Esophagus muscularis mucosa (tissue), 4 donors: ENCODE measurements around the gene NOP10. TPM values are rescaled to one million over a fixed set of nuclear protein-coding genes. Genes with fewer than 3 reads are reported as not detected.

Source experiments
- DNase-seq: peaks from one replicate; pipeline ENCODE4 v3.0.0-alpha.2; 2017; ENCODE audit errors: extremely low spot score
- H3K27ac ChIP-seq, 4 donors: fragments of 200-600 bp; sonication (generic); replicated peaks in 1 of 4; 1 replicate in 3 of 4; 2 replicates in 1 of 4; pipeline ENCODE4 v1.5.1; 2016 to 2019; ENCODE audit warnings: mild to moderate bottlenecking in 1 of 4
- H3K27me3 ChIP-seq, 4 donors: fragments of 200-600 bp; sonication (generic); one replicate each; pipeline versions ENCODE4 v1.5.1 to v1.6.0; 2016 to 2019
- H3K36me3 ChIP-seq, 4 donors: fragments of 200-600 bp; sonication (generic); one replicate each; pipeline ENCODE4 v1.5.1; 2016 to 2019
- H3K4me1 ChIP-seq, 4 donors: fragments of 200-600 bp; sonication (generic); one replicate each; pipeline ENCODE4 v1.5.1; 2016 to 2019
- H3K4me3 ChIP-seq, 4 donors: fragments of 200-600 bp; sonication (generic); 1 replicate in 2 of 4; 2 replicates in 2 of 4; pipeline ENCODE4 v1.5.1; 2016 to 2019; ENCODE audit warnings: mild to moderate bottlenecking in 4 of 4, moderate library complexity in 1 of 4
- H3K9me3 ChIP-seq, 4 donors: fragments of 200-600 bp; sonication (generic); 1 replicate in 3 of 4; 2 replicates in 1 of 4; pipeline ENCODE4 v1.5.1; 2016 to 2019
- CTCF ChIP-seq, 3 experiments: fragments of 200-600 bp in 2 of 3; fragments of 450-650 bp in 1 of 3; sonication (generic) in 2 of 3; IDR thresholded peaks; one replicate each; pipeline ENCODE4 v1.5.1; 2017 to 2019; ENCODE audit warnings: antibody characterized with exemption in 3 of 3, mild to moderate bottlenecking in 2 of 3, moderate library complexity in 1 of 3
- EP300 ChIP-seq: sonication (generic); formaldehyde crosslinking; IDR thresholded peaks from one replicate; pipeline ENCODE4 v1.6.1; 2017; ENCODE audit warnings: antibody characterized with exemption
- POLR2A ChIP-seq: fragments of 450-650 bp; IDR thresholded peaks from one replicate; pipeline ENCODE4 v1.6.1; 2017; ENCODE audit warnings: antibody characterized with exemption, moderate library complexity, mild to moderate bottlenecking, low read depth
- POLR2AphosphoS5 ChIP-seq, 2 donors: sonication (generic); formaldehyde crosslinking; IDR thresholded peaks; one replicate each; pipeline ENCODE4 v1.6.1; 2017; ENCODE audit warnings: antibody characterized with exemption in 2 of 2
- WGBS: methylation state at CpG from one replicate; pipeline ENCODE4 v1.1.5; 2018; 5-methylcytosine and 5-hydroxymethylcytosine counted together
- intact Hi-C: fragments of 100-400 bp; cut with DNase I; formaldehyde crosslinking; loops from one replicate; pipeline ENCODE4 v1.15.1; 2023
- total RNA-seq, 4 donors: library from RNA; depleted of rRNA; stranded (reverse); fragments of >200 nt; gene quantifications; one replicate each; pipeline versions ENCODE4 v1.1.0 to v1.2.1, GENCODE V29; 2016

Gene NOP10
- total RNA-seq, 4 donors from 2014 or later, result 78.5 to 136 (median 116) TPM

GRCh38 chr15:34336991-34337556 is 5.9 kb downstream of the NOP10 start:
- WGBS, result 2% methylated on average over 14 of the region's 26 CpGs
- DNase-seq, result no peak
- Histone ChIP-seq H3K27ac (peak overlapping the region; percentile 82 to 90 (median 88)), H3K36me3 (peaks cover 0 to 30% (median 10%) of the 10 kb centered on the region in 4 donors), H3K9me3 (no peaks in the 10 kb centered on the region), H3K4me1 (peaks cover 32 to 57% (median 45%) of the 10 kb centered on the region in 4 donors), H3K4me3 (peak overlapping the region; percentile 78 to 97 (median 88)), H3K27me3 (no peaks in the 10 kb centered on the region)
- TF ChIP-seq CTCF (IDR thresholded peaks at IDR 0.05) (no peak), EP300 (no peak), POLR2AphosphoS5 (IDR thresholded peaks at IDR 0.05) (no peak), POLR2A (no peak)
- intact Hi-C loops, result loop anchor here (10.0 kb wide), 1 partner anchor 232 kb away; the partner anchor contains the start of genes EMC7 and PGBD4

GRCh38 chr15:34336231-34336990 is 6.5 kb downstream of the NOP10 start:
- TF ChIP-seq POLR2AphosphoS5 (IDR thresholded peaks at IDR 0.05), result no peak
- TF ChIP-seq CTCF (IDR thresholded peaks at IDR 0.05), result no peak
- TF ChIP-seq EP300, result no peak
- TF ChIP-seq POLR2A, result no peak
- intact Hi-C loops, result loop anchor here (10.0 kb wide), 1 partner anchor 232 kb away; the partner anchor contains the start of genes EMC7 and PGBD4
- peak overlapping the region; percentile 78 to 97 (median 88) for H3K4me3 ChIP-seq
- no peak for DNase-seq
- no peaks in the 10 kb centered on the region for H3K27me3 ChIP-seq
- peak overlapping the region in 2 of 4 donors; percentile 88 to 90 for H3K27ac ChIP-seq
- peaks cover 26 to 50% (median 39%) of the 10 kb centered on the region in 4 donors for H3K4me1 ChIP-seq
- 83% methylated on average over 15 of the region's 16 CpGs for WGBS
- H3K9me3 ChIP-seq, result no peaks in the 10 kb centered on the region
- H3K36me3 ChIP-seq, result peaks cover 0 to 24% (median 10%) of the 10 kb centered on the region in 4 donors

- Histone ChIP-seq H3K27ac (peak overlapping the region in 3 of 4 donors; percentile 24 to 43 (median 25)), H3K27me3 (no peaks in the 10 kb centered on the region), H3K4me3 (peak overlapping the region; percentile 5 to 78 (median 6)), H3K9me3 (no peaks in the 10 kb centered on the region), H3K36me3 (peaks cover 0 to 14% (median 3%) of the 10 kb centered on the region in 4 donors), H3K4me1 (peaks cover 23 to 42% (median 33%) of the 10 kb centered on the region in 4 donors)
- DNase-seq, result no peak
- intact Hi-C loops, result loop anchor here (10.0 kb wide), 1 partner anchor 231 kb away; the partner anchor contains the start of genes EMC7 and PGBD4
- no peak for TF ChIP-seq EP300
- TF ChIP-seq POLR2AphosphoS5 (IDR thresholded peaks at IDR 0.05), result no peak
- no peak for TF ChIP-seq CTCF (IDR thresholded peaks at IDR 0.05)
- WGBS, result 74% methylated on average over 3 of the region's 3 CpGs
Observed at GRCh38 chr15:34335176-34336032, 7.5 kb downstream of the NOP10 start.

- no peak for DNase-seq
- no peak overlapping the region for H3K27ac ChIP-seq
- TF ChIP-seq POLR2AphosphoS5 (IDR thresholded peaks at IDR 0.05) (no peak), EP300 (no peak), POLR2A (no peak), CTCF (IDR thresholded peaks at IDR 0.05) (no peak)
- H3K4me1 ChIP-seq, result peaks cover 23 to 42% (median 33%) of the 10 kb centered on the region in 4 donors
- intact Hi-C loops, result loop anchor here (10.0 kb wide), 1 partner anchor 230 kb away; the partner anchor contains the start of genes EMC7 and PGBD4
- no peaks in the 10 kb centered on the region for H3K27me3 ChIP-seq
- 74% methylated on average over 4 of the region's 4 CpGs for WGBS
- peaks cover 0 to 7% (median 3%) of the 10 kb centered on the region in 4 donors for H3K36me3 ChIP-seq
- H3K4me3 ChIP-seq, result peak overlapping the region in 1 of 4 donors; percentile 2
- no peaks in the 10 kb centered on the region for H3K9me3 ChIP-seq
Observed at GRCh38 chr15:34334672-34335071, 8.3 kb downstream of the NOP10 start.
